ENCODE results near the gene PHOX2A. TPM values are rescaled to one million over a fixed set of nuclear protein-coding genes. Genes with fewer than 3 reads are reported as not detected.

PHOX2A gene
- total RNA-seq, 4 donors from 2014 or later, result not detected

- Histone ChIP-seq H3K9me3 (no peaks in the 10 kb centered on the region), H3K36me3 (no peaks in the 10 kb centered on the region), H3K27me3 (no peaks in the 10 kb centered on the region), H3K4me3 (no peak overlapping the region), H3K27ac (no peak overlapping the region), H3K4me1 (no peaks in the 10 kb centered on the region)
- DNase-seq, result no peak
- no peak for TF ChIP-seq POLR2A (IDR thresholded peaks at IDR 0.05)
- TF ChIP-seq, protein P1, sequence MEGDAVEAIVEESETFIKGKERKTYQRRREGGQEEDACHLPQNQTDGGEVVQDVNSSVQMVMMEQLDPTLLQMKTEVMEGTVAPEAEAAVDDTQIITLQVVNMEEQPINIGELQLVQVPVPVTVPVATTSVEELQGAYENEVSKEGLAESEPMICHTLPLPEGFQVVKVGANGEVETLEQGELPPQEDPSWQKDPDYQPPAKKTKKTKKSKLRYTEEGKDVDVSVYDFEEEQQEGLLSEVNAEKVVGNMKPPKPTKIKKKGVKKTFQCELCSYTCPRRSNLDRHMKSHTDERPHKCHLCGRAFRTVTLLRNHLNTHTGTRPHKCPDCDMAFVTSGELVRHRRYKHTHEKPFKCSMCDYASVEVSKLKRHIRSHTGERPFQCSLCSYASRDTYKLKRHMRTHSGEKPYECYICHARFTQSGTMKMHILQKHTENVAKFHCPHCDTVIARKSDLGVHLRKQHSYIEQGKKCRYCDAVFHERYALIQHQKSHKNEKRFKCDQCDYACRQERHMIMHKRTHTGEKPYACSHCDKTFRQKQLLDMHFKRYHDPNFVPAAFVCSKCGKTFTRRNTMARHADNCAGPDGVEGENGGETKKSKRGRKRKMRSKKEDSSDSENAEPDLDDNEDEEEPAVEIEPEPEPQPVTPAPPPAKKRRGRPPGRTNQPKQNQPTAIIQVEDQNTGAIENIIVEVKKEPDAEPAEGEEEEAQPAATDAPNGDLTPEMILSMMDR (IDR thresholded peaks at IDR 0.05), result no peak
Observed at GRCh38 chr11:72283947-72284346, 40.0 kb upstream of the PHOX2A start.

DNA sequence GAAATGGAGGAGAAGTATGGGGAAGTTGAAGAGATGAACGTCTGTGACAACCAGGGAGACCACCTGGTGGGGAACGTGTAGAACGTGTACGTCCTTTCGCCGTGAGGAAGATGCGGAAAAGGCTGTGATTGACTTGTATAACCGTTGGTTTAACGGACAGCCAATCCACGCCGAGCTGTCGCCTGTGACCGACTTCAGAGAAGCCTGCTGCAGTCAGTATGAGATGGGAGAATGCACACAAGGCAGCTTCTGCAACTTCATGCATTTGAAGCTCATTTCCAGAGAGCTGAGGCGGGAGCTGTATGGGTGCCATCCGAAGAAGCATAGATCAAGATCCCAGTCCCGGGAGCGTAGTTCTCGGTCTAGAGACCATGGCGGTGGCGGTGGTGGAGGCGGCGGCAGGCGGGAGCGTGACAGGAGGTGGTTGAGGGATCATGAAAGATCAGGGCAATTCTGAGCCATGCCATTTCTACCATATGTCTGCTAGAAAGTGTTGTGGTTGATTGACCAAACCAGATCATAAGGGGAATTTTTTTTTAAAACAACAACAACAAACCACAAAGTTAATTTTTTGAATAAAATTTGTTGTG, 36.8 kb upstream of the PHOX2A start:
- Histone ChIP-seq H3K9me3 (no peaks in the 10 kb centered on the region), H3K4me3 (no peak overlapping the region), H3K27me3 (no peaks in the 10 kb centered on the region), H3K27ac (no peak overlapping the region), H3K4me1 (no peaks in the 10 kb centered on the region), H3K36me3 (no peaks in the 10 kb centered on the region)
- DNase-seq, result no peak
- TF ChIP-seq, protein P1 (IDR thresholded peaks at IDR 0.05), result no peak
- no peak for TF ChIP-seq POLR2A (IDR thresholded peaks at IDR 0.05)

GRCh38 chr11:72280037-72280436, 36.1 kb upstream of the PHOX2A start:
- H3K36me3 ChIP-seq, result no peaks in the 10 kb centered on the region

GRCh38 chr11:72278905-72279304, 34.9 kb upstream of the PHOX2A start:
- H3K27me3 ChIP-seq, result no peaks in the 10 kb centered on the region
- H3K9me3 ChIP-seq, result no peaks in the 10 kb centered on the region
- no peak for DNase-seq
- H3K36me3 ChIP-seq, result no peaks in the 10 kb centered on the region
- no peak overlapping the region for H3K27ac ChIP-seq
- no peaks in the 10 kb centered on the region for H3K4me1 ChIP-seq
- no peak for TF ChIP-seq POLR2A (IDR thresholded peaks at IDR 0.05)
- TF ChIP-seq, protein P1 (IDR thresholded peaks at IDR 0.05), result no peak
- no peak overlapping the region for H3K4me3 ChIP-seq

More at GRCh38 chr11:72280037-72280436, 36.1 kb upstream of the PHOX2A start:
- Histone ChIP-seq H3K4me1 (no peaks in the 10 kb centered on the region), H3K4me3 (no peak overlapping the region), H3K27ac (no peak overlapping the region), H3K27me3 (no peaks in the 10 kb centered on the region), H3K9me3 (no peaks in the 10 kb centered on the region)
- TF ChIP-seq, protein P1 (IDR thresholded peaks at IDR 0.05), result no peak
- TF ChIP-seq POLR2A (IDR thresholded peaks at IDR 0.05), result no peak
- no peak for DNase-seq

DNA sequence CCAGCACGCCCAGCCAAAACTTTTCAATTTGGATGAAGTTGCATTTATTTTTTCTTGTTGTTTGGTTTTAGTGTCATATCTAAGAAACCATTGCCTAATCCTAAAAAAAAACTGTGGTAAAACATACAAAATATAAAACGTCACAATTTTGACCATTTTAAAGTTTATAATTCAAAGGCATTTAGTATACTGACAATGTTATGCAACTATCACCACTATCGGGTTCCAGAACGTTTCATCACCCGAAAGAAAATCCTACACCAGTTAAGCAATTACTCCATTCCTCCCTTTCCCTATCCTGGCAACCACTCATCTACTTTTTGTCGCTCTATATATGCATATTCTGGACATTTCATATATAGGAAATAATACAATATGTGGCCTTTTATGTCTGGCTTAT, 30.5 kb upstream of the PHOX2A start:
- Histone ChIP-seq H3K4me3 (no peak overlapping the region), H3K27me3 (no peaks in the 10 kb centered on the region), H3K36me3 (no peaks in the 10 kb centered on the region), H3K4me1 (no peaks in the 10 kb centered on the region), H3K9me3 (no peaks in the 10 kb centered on the region), H3K27ac (no peak overlapping the region)
- no peak for DNase-seq
- TF ChIP-seq POLR2A (IDR thresholded peaks at IDR 0.05), result no peak
- TF ChIP-seq, protein P1 (IDR thresholded peaks at IDR 0.05), result no peak

GRCh38 chr11:72271980-72272379, 28.0 kb upstream of the PHOX2A start:
- Histone ChIP-seq H3K27me3 (no peaks in the 10 kb centered on the region), H3K4me1 (no peaks in the 10 kb centered on the region), H3K4me3 (no peak overlapping the region), H3K27ac (no peak overlapping the region), H3K9me3 (no peaks in the 10 kb centered on the region), H3K36me3 (no peaks in the 10 kb centered on the region)
- no peak for DNase-seq
- TF ChIP-seq POLR2A (IDR thresholded peaks at IDR 0.05), result no peak
- TF ChIP-seq, protein P1 (IDR thresholded peaks at IDR 0.05), result no peak

All from Peyer's patch (tissue), 4 donors.